A549 treated with CORT108297 at 1 μM for 4 hours (cell line): ENCODE results near the gene PSENEN. TPM values are rescaled to one million over a fixed set of nuclear protein-coding genes. Genes with fewer than 3 reads are reported as not detected.

Experiments
- total RNA-seq: library from RNA; stranded (reverse); fragments of 200-300 nt; extraction: Qiagen RNA extraction; gene quantifications from 5 replicates; pipeline ENCODE4 v1.2.3, GENCODE V29; 2022

The PSENEN gene
- 285 to 335 TPM (median 294 TPM) in 5 replicates for total RNA-seq

GRCh38 chr19:35745328-35746086, at the start of gene PSENEN, which contains the start of gene U2AF1L4:
Gene PSENEN, plus strand, starts transcription at chr19:35745651. Its CDS starts 280 bp downstream, at chr19:35745931.
Gene U2AF1L4, minus strand, starts transcription at chr19:35745418. Its CDS starts 27 bp downstream, at chr19:35745391.

GRCh38 chr19:35704218-35704617, 41.2 kb upstream of the PSENEN start, which contains the start of gene ZBTB32:
Gene ZBTB32, plus strand, starts transcription at chr19:35704558. Its CDS starts 10,069 bp downstream, at chr19:35714627.

GRCh38 chr19:35717665-35718344, 27.6 kb upstream of the PSENEN start, which contains the start of gene KMT2B:
Gene KMT2B, plus strand, starts transcription at chr19:35718003. Its CDS starts 16 bp downstream, at chr19:35718019.

GRCh38 chr19:35742121-35742724, 3.2 kb upstream of the PSENEN start, which contains the start of gene IGFLR1:
Gene IGFLR1, minus strand, starts transcription at chr19:35742452. Its CDS starts 1,272 bp downstream, at chr19:35741180.

GRCh38 chr19:35748106-35749020, 2.9 kb downstream of the PSENEN start, which contains the start of gene LIN37:
Gene LIN37, plus strand, starts transcription at chr19:35748576. Its CDS starts 149 bp downstream, at chr19:35748725.

GRCh38 chr19:35756377-35757230, 11.2 kb downstream of the PSENEN start, which contains the start of gene HSPB6:
Gene HSPB6, minus strand, starts transcription at chr19:35757029. Its CDS starts 21 bp downstream, at chr19:35757008.

GRCh38 chr19:35757749-35758608, 12.5 kb downstream of the PSENEN start, which contains the start of gene PROSER3:
Gene PROSER3, plus strand, starts transcription at chr19:35758176. Its CDS starts 40 bp downstream, at chr19:35758216.

GRCh38 chr19:35775298-35776101, 30.0 kb downstream of the PSENEN start, which contains the start of gene ARHGAP33:
Gene ARHGAP33, plus strand, starts transcription at chr19:35775564. Its CDS starts 95 bp downstream, at chr19:35775659.

Other genes starting within 250 kb of the PSENEN start
- 34.1 to 42.4 TPM (median 35.8 TPM) in 5 replicates for gene DMKN, start 232.0 kb upstream of the PSENEN start, total RNA-seq
- 2.5 to 3.1 TPM (median 3.0 TPM) in 5 replicates for gene SBSN, start 217.3 kb upstream of the PSENEN start, total RNA-seq
- gene GAPDHS, start 212.2 kb upstream of the PSENEN start, total RNA-seq = not detected in 5 replicates
- gene TMEM147, start 200.0 kb upstream of the PSENEN start, total RNA-seq = 350 to 462 TPM (median 443 TPM) in 5 replicates
- not detected in 5 replicates for gene ATP4A, start 182.0 kb upstream of the PSENEN start, total RNA-seq
- gene PMIS2, start 159.5 kb upstream of the PSENEN start, total RNA-seq = not detected in 5 replicates
- gene HAUS5, start 132.9 kb upstream of the PSENEN start, total RNA-seq = 12.1 to 18.6 TPM (median 17.4 TPM) in 5 replicates
- gene RBM42, start 116.6 kb upstream of the PSENEN start, total RNA-seq = 144 to 216 TPM (median 212 TPM) in 5 replicates
- 1.6 to 3.1 TPM (median 2.4 TPM) in 5 replicates for gene ETV2, start 103.9 kb upstream of the PSENEN start, total RNA-seq
- 1,293 to 1,487 TPM (median 1,363 TPM) in 5 replicates for gene COX6B1, start 97.3 kb upstream of the PSENEN start, total RNA-seq
- gene UPK1A, start 79.1 kb upstream of the PSENEN start, total RNA-seq = 0.51 to 1.1 TPM (median 0.91 TPM) in 5 replicates
- gene ZBTB32, start 41.1 kb upstream of the PSENEN start, total RNA-seq = 0.03 TPM in 1 of 5 replicates, not detected in the others
- 47.4 to 63.8 TPM (median 61.5 TPM) in 5 replicates for gene KMT2B, start 27.6 kb upstream of the PSENEN start, total RNA-seq
- 12.9 to 14.2 TPM (median 13.3 TPM) in 5 replicates for gene IGFLR1, start 3.2 kb upstream of the PSENEN start, total RNA-seq
- gene U2AF1L4, start 233 bp upstream of the PSENEN start, total RNA-seq = 26.6 to 31.3 TPM (median 28.4 TPM) in 5 replicates
- 18.3 to 28.2 TPM (median 25.9 TPM) in 5 replicates for gene LIN37, start 2.9 kb downstream of the PSENEN start, total RNA-seq
- 0.12 to 0.29 TPM (median 0.19 TPM) in 5 replicates for gene HSPB6, start 11.4 kb downstream of the PSENEN start, total RNA-seq
- 23.1 to 33.0 TPM (median 27.3 TPM) in 5 replicates for gene PROSER3, start 12.5 kb downstream of the PSENEN start, total RNA-seq
- 4.3 to 9.2 TPM (median 6.5 TPM) in 5 replicates for gene ARHGAP33, start 29.9 kb downstream of the PSENEN start, total RNA-seq
- 0.22 to 0.36 TPM (median 0.24 TPM) in 4 of 5 replicates, not detected in the other for gene PRODH2, start 67.2 kb downstream of the PSENEN start, total RNA-seq
- gene NPHS1, start 106.9 kb downstream of the PSENEN start, total RNA-seq = 0.32 to 0.84 TPM (median 0.46 TPM) in 5 replicates
- gene KIRREL2, start 111.3 kb downstream of the PSENEN start, total RNA-seq = 0.32 to 0.69 TPM (median 0.49 TPM) in 5 replicates
- 62.9 to 100 TPM (median 98.2 TPM) in 5 replicates for gene APLP1, start 122.9 kb downstream of the PSENEN start, total RNA-seq
- gene NFKBID, start 154.9 kb downstream of the PSENEN start, total RNA-seq = 6.6 to 10.3 TPM (median 7.4 TPM) in 5 replicates
- gene HCST, start 156.9 kb downstream of the PSENEN start, total RNA-seq = 0.28 to 0.76 TPM (median 0.62 TPM) in 4 of 5 replicates, not detected in the other
- gene TYROBP, start 162.6 kb downstream of the PSENEN start, total RNA-seq = not detected in 5 replicates
- gene LRFN3, start 190.7 kb downstream of the PSENEN start, total RNA-seq = 15.6 to 25.9 TPM (median 22.3 TPM) in 5 replicates
- 28.9 to 53.3 TPM (median 48.7 TPM) in 5 replicates for gene SDHAF1, start 249.5 kb downstream of the PSENEN start, total RNA-seq